HUDEP-2 (cell line): ENCODE results near the gene TCFL5.

Source experiments
- DNase-seq, 76 experiments: peaks; one replicate each; lab custom pipeline; 2025; ENCODE audit not compliant: unreplicated experiment in 76 of 76; lab: John Stamatoyannopoulos, UW

The TCFL5 gene

DNA sequence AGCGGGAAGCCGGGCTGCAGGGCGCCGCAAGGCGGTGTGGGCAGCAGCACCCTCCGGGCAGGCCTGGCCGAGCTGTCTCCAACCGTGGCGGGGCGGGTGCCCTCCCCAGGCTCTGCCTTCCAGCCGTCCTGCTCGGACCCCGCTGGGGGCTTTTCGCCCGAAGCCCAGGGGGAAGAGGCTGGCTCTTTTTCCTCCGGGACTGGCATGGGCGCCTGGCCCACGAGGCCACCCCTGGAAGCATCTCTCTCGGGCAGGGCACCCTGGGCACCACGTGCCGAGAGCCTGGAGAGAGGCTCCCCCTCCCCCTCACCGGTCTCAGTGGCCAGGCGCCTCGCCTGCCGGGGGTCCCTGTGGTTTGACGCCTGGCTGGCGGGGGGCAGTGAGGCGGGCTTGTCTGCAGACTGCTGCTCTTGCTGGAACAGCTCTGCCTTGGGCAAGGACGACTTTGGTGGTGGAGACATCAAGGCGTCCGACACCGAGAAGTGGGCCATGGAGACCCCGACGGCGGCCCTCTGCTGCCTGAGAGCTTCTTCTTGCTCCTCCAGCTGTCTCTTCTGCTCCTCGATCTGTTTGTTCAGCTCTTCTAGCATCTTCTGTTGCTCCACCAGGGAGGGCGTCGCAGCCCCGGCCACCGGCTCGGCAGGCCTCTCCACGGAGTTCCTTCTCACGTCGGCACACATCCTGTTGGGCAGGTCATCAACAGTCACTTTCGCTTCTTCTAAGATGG is 19.5 kb upstream of the TCFL5 start:
- no peak for DNase-seq

GRCh38 chr20:62880147-62880934 is 18.7 kb upstream of the TCFL5 start:
- DNase-seq: no peak

GRCh38 chr20:62879275-62880146 is 17.9 kb upstream of the TCFL5 start:
- DNase-seq: no peak

GRCh38 chr20:62878244-62879038 is 16.8 kb upstream of the TCFL5 start:
- no peak for DNase-seq

- DNase-seq: no peak
These were observed 15.5 kb upstream of the TCFL5 start for GRCh38 chr20:62876902-62877816.

GRCh38 chr20:62876501-62876901 is 14.9 kb upstream of the TCFL5 start:
- DNase-seq: no peak

DNA sequence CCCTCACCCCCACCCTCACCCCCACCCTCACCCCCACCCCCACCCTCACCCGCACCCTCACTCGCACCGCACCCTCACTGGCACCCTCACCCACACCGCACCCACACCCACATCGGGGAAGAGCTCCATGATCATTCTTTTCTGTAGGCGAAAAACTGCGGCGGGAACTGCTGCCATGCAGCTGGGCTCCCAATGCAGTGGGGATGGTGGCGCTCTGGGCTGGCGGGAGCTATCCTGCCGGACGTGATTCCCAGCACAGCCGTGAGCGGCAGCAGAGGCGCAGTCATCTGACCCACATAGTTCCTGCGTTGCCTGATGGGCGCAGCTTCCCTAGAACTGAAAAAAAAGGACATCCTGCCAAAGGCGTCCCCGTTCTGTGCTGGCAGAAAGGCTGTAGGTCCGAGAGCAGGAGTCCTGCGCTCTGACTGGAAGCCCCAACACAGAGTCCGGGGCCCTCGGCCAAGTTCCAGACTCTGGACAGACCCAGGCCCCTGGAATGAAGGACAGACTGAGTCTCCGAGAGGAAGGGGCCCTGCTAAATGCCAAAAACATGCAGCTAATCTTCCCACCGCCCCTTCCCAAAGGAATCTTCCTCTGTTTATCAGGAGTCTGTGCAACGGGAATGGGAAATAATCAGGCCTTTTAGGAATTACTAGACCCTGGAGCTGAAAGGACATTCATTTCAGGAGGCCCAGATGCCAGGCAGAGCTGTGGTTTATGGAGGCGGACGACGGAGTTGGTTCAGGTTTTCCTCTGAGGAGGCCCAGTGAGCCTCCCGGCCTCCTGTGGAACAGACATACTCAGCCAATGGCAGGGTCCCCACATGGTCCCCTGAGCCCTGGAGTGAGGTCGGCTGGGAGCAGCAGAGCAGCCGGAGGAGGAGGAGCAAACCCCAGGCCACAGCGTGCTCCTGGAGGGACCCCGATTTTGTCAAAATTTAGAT is 14.1 kb upstream of the TCFL5 start:
- DNase-seq: peak in 1 of 76 experiments; percentile 15

GRCh38 chr20:62874964-62875344 is 13.3 kb upstream of the TCFL5 start:
- no peak for DNase-seq

DNA sequence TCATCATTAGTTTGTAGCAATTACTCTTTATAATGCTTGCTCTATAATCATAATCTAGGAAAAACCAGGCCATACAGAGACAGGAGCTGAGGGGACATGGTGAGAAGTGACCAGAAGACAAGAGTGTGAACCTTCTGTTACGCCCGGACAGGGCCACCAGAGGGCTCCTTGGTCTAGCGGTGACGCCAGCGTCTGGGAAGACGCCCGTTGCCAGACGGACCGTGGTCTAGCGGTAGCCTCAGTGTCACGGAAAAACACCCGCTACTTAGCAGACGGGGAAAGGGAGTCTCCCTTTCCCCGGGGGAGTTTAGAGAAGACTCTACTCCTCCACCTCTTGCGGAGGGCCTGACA is 12.0 kb upstream of the TCFL5 start:
- peak in 67 of 76 experiments; percentile 12 to 86 (median 56) for DNase-seq

DNA sequence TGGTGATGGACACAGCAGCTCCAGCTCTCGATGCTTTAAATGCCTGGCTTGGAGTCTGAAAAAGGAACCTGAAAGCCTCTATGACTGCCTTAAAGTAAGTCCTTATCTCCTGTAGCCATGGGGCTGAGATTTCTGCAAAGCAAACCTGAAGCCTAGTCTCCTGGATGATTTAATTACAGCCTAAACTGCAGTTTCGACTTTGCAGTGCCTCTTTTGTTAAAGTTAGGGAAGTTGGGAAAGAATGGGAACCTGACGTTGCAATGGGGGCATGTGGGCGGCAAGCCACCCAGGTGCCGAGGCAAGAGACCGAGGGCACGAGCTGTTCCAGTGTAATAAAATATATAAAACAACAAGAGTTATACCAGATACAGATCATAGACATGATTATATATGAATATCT is 11.7 kb upstream of the TCFL5 start:
- DNase-seq: no peak

DNA sequence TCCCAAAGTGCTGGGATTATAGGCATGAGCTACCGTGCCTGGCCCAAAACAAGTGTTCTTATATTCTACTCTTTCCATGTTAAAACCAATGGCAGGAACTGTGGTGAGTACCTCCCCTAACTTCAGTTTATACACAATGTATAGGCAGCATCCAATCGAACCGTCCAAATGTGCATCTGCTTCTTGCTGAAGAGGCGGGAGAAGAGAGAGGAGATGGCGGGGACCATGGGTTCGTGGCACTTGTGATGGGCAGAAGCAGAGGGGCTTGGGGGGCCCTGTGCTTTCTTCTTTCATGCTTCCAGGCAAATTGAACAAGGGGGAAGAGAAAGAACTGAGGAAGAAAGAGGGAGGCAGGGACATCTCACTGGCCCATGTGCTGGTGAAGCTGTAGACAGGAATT is 11.2 kb upstream of the TCFL5 start:
- DNase-seq: no peak

DNA sequence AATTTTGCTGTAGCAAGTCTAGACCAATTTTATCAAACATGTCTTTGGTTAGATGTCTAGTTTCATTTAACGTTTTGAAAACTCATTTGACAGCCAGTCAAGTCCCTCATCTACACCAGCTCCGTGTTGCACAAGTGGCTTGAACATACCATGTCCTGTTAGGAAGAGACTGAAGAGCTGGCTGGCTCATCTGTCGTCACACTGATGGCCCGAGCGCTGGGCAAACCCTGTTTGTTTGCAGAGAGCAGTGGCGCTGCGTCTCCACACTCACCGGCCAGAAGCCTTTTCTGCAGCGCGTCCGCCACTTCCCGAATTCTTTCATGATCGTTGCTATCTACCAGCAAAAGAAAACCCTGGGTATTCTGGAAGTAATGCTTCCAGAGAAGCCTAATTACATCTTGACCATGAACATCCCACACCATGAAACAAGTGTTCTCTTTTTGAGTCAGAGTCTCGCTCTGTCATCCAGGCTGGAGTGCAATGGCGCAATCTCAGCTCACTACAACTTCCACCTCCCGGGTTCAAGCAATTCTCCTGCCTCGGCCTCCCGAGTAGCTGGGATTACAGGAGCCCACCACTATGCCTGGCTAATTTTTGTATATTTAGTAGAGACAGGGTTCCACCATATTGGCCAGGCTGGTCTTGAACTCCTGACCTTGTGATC is 10.7 kb upstream of the TCFL5 start:
- no peak for DNase-seq

- DNase-seq: no peak
These were observed 2.6 kb upstream of the TCFL5 start for GRCh38 chr20:62864207-62864606.

DNA sequence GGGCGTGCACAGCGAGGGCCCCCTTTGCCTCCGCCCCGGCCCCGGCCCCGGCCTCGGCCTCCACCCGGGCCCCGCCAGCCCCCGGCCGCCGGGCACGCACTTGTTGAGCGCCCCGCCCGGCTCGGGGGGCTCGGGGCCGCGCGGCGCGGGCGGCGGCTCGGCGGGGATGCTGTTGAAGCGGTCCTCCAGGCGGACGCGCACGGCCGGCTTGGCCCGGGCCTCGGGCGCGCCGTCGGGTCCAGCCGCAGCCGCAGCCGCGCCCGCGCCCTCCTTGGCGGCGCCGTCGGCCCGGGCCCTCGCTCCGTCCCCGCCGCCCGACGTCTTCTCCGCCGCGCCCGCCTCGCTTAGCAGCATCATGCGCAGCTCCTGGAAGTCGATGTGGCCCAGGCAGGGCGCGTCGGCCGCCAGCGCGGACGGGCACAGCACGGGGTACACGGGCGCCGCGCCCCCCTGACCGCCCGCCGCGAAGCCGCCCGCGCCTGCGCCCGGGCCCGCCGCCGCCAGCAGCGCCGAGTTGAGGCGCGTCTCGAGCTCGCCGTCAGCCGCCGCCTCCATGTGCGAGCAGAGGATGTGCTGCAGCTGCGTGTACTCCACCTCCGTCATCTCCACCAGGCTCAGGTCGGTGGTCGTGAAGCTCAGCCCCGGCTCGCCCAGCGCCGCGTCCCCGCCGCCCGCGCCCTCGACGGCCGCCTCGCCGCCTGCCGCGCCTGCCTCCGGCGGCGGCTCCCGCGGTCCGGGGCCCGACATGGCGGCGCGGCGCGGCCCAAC is 514 bp downstream of the TCFL5 start:
- DNase-seq: peak in 2 of 76 experiments; percentile 37 to 42

DNA sequence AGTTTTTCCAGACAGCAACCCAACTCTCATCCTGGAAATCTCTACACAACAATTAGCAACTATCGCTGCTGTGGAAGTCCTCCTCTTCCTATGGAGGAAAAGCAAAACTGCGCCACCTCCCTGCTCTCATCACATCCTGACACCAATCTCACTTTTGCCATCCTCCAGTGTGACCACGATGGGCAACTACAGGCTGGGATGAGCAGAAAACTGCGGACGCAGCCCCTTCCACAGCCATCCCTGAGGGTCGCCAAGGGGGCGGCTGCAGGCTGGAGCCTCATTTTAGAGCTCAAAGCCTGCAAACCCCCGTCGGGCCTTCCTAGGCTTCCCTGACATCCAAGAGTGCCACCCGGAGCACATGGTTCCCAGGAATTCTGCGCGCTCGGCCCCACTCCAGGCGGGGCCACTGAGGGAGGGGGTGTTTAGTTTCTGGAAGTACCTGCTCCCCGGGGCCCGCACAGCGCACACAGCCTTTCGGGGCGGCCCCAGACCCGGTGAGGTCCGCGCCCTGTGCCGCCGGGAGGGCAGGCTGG is 1.2 kb downstream of the TCFL5 start:
- DNase-seq: no peak

- DNase-seq: no peak
These were observed 1.9 kb downstream of the TCFL5 start for GRCh38 chr20:62859721-62860120.
